Measurements from ENCODE around the gene EDEM1. TPM values are rescaled to one million over a fixed set of nuclear protein-coding genes. Genes with fewer than 3 reads are reported as not detected.

EDEM1 gene
- total RNA-seq, 4 donors from 2014 or later: 37.2 to 139 (median 78.1) TPM

DNA sequence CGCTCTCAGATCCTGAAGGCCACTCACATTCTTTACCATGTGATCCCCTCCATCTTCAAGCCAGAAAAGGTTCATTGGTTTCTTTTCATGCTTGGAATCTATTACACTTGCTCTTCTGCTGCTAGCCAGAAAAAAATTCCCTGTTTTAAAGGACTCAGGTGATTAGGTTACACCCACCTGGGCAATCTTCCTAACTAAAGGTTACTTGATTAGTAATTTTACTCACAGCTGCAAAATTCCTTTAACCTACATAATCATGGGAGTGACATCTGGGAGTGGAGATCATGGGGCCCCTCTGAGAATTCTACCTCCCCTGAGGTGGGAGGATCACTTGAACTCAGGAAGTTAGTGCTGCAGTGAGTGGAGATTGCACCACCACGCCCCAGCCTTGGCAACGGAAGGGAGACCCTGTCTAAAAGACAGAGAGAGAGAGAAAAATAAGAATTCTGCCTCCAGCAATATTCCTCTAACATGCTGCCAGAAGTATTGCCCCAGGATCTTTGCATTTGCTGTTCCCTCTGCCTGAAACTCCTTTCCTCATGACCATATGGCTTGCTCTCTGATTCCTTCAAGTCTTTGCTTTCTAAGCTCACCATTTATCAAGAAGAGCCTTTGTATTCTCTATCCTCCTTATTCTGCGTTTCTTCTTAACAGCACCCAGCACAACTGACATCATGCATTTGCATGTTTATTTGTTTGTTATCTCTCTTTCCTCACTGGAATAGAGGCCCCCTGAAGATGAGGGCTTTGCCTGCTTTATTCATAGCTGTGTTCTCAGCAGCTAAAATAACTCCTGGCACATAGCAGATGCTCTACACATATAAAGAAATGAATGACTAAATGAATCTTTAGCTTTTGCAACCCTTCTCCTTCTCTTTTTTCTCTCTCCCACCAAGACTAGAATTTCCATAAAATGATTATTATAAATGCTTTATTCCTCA is 68.2 kb downstream of the EDEM1 start:
- H3K4me3 ChIP-seq: no peak overlapping the region
- H3K9me3 ChIP-seq: no peaks in the 10 kb centered on the region
- H3K27me3 ChIP-seq: no peaks in the 10 kb centered on the region
- H3K4me1 ChIP-seq: no peaks in the 10 kb centered on the region
- no peaks in the 10 kb centered on the region for H3K36me3 ChIP-seq
- WGBS, 2 donors: 55 to 61% methylated on average over 4 of the region's 4 CpGs
- no peak for DNase-seq (ENCODE audit: low spot score in 2 of 2)
- H3K27ac ChIP-seq: no peak overlapping the region
- TF ChIP-seq, protein P1, sequence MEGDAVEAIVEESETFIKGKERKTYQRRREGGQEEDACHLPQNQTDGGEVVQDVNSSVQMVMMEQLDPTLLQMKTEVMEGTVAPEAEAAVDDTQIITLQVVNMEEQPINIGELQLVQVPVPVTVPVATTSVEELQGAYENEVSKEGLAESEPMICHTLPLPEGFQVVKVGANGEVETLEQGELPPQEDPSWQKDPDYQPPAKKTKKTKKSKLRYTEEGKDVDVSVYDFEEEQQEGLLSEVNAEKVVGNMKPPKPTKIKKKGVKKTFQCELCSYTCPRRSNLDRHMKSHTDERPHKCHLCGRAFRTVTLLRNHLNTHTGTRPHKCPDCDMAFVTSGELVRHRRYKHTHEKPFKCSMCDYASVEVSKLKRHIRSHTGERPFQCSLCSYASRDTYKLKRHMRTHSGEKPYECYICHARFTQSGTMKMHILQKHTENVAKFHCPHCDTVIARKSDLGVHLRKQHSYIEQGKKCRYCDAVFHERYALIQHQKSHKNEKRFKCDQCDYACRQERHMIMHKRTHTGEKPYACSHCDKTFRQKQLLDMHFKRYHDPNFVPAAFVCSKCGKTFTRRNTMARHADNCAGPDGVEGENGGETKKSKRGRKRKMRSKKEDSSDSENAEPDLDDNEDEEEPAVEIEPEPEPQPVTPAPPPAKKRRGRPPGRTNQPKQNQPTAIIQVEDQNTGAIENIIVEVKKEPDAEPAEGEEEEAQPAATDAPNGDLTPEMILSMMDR (IDR thresholded peaks at IDR 0.05): no peak
- TF ChIP-seq POLR2A (IDR thresholded peaks at IDR 0.05) (no peak), EP300 (IDR thresholded peaks at IDR 0.05) (no peak)

DNA sequence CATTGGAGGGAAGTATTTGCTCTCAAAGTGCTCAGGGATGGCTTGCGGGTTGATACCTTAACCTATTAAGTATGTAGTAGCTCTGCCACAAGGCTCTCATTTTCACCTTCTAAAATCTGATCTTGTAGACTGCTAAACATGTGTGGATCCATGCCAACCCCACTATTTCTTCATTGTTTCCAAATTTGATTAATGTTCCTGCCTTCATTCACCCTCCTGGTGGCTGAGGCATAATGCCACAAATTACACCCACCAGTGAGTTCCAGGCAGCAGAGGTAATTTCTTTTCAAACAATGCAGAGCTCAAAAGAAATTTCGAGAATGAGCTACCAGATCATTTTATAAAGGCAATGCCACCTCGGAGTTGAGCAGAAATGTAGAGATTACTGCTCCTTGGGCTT is 71.0 kb downstream of the EDEM1 start:
- Histone ChIP-seq H3K36me3 (no peaks in the 10 kb centered on the region), H3K4me1 (no peaks in the 10 kb centered on the region), H3K27me3 (no peaks in the 10 kb centered on the region), H3K27ac (no peak overlapping the region), H3K9me3 (no peaks in the 10 kb centered on the region), H3K4me3 (no peak overlapping the region)
- no peak for DNase-seq (ENCODE audit: low spot score in 2 of 2)
- WGBS, 2 donors: 68% methylated on average over 3 of the region's 3 CpGs
- no peak for TF ChIP-seq EP300 (IDR thresholded peaks at IDR 0.05)
- TF ChIP-seq, protein P1 (IDR thresholded peaks at IDR 0.05): no peak

DNA sequence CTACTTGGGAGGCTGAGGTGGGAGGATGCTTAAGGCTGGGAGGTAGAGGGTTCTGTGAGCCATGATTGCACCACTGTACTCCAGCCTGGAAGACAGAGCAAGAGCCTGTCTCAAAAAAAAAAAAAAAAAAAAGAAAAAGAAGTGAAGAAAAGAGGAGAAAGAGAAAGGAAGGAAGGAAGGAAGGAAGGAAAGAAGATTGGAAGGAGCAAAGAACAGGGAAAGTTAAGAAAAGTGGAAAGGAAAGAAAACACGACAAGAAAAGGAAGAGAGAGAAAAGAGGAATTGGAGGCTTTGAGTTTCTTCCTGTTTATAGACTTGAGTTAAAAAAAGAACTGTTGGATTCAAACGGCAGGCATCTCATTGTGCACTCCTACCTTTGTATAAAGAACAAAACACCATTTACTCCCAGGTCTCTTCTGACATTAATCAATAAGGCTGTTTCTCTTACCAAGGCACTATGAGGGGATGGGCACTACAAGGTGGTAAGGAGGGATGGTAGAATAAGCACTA is 73.5 kb downstream of the EDEM1 start:
- Histone ChIP-seq H3K9me3 (no peaks in the 10 kb centered on the region), H3K27ac (no peak overlapping the region), H3K4me1 (no peaks in the 10 kb centered on the region), H3K27me3 (no peaks in the 10 kb centered on the region), H3K4me3 (no peak overlapping the region), H3K36me3 (no peaks in the 10 kb centered on the region)
- WGBS, 2 donors: 31 to 35% methylated on average over 2 of the region's 2 CpGs
- no peak for DNase-seq (ENCODE audit: low spot score in 2 of 2)
- TF ChIP-seq, protein P1 (IDR thresholded peaks at IDR 0.05): no peak
- TF ChIP-seq POLR2A (IDR thresholded peaks at IDR 0.05): no peak
- TF ChIP-seq EP300 (IDR thresholded peaks at IDR 0.05): no peak

DNA sequence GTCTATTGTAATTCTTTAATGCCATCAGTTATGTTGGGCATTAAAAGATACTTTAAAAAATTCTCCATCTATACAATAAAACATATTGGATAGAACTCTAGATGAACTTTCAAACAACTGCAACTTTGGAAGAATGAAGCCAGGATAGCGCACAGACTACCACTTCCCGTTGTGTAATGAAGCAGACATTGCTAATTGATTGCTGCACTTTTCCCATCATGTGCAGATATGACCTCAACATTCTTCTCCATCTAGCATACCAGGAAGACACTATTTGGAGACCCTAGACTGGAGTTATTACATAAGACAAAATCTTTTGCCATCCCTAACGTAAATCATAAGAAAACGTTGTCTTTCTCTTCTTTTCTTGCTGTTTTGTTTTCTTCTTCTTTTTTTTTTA is 75.0 kb downstream of the EDEM1 start:
- WGBS, 2 donors: 71 to 76% methylated on average over 4 of the region's 4 CpGs
- TF ChIP-seq POLR2A (IDR thresholded peaks at IDR 0.05): no peak
- TF ChIP-seq, protein P1 (IDR thresholded peaks at IDR 0.05): no peak
- no peak for TF ChIP-seq EP300 (IDR thresholded peaks at IDR 0.05)
- Histone ChIP-seq H3K36me3 (no peaks in the 10 kb centered on the region), H3K9me3 (no peaks in the 10 kb centered on the region), H3K27me3 (no peaks in the 10 kb centered on the region), H3K4me3 (no peak overlapping the region), H3K27ac (no peak overlapping the region), H3K4me1 (no peaks in the 10 kb centered on the region)
- DNase-seq (ENCODE audit: low spot score in 2 of 2): no peak

DNA sequence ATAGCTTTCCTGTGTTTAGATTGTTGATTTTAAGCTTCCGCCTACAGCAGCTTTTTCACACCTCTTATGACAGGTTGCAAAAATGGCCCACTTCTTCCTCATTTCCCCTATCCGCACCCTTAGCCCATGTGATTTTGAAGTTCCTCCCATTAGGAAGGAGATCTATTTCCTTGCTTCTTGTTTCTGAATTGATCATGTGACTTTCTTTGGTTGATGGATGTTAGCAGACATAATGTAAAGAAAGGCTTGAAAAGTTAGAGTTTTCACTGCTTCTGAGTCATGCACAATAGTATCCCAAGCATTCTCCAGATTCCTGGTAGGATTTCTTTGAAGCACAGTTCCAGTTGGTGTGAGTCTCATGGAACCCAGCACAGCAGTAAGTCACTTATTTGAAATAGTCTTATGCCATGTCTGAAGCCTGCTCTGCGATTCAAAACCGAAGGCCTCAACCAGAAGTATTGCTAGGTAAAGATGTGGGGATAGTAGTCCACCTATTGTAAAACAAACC is 76.6 kb downstream of the EDEM1 start:
- Histone ChIP-seq H3K36me3 (no peaks in the 10 kb centered on the region), H3K9me3 (no peaks in the 10 kb centered on the region), H3K27ac (no peak overlapping the region), H3K4me1 (no peaks in the 10 kb centered on the region), H3K4me3 (no peak overlapping the region), H3K27me3 (no peaks in the 10 kb centered on the region)
- WGBS, 2 donors: 92 to 96% methylated on average over 4 of the region's 4 CpGs
- TF ChIP-seq POLR2A (IDR thresholded peaks at IDR 0.05) (no peak), EP300 (IDR thresholded peaks at IDR 0.05) (no peak)
- TF ChIP-seq, protein P1 (IDR thresholded peaks at IDR 0.05): no peak
- DNase-seq (ENCODE audit: low spot score in 2 of 2): no peak

Data from tibial nerve (tissue), 4 donors.